ENCODE measurements around the gene PSMB9. TPM values are rescaled to one million over a fixed set of nuclear protein-coding genes. Genes with fewer than 3 reads are reported as not detected.

Gene PSMB9
- total RNA-seq, 1 donor: 10.8 TPM

- H3K4me3 ChIP-seq (ENCODE audit: low read depth, low read length): no peak within 1 kb of the TSS
- DNase-seq (ENCODE audit: low read depth): peak; percentile 4
- no peak for TF ChIP-seq CTCF (IDR thresholded peaks at IDR 0.05; ENCODE audit: insufficient read depth, low read length)
These were observed 37.2 kb upstream of the PSMB9 start, which contains the start of gene HLA-DOB for GRCh38 chr6:32816746-32817204. HLA-DOB (minus strand) TSS chr6:32817002; CDS start chr6:32816951, 51 bp downstream.

- no peak overlapping the region for H3K4me3 ChIP-seq (ENCODE audit: low read depth, low read length)
- TF ChIP-seq CTCF (IDR thresholded peaks at IDR 0.05; ENCODE audit: insufficient read depth, low read length): no peak
- no peak for DNase-seq (ENCODE audit: low read depth)
These were observed 35.1 kb upstream of the PSMB9 start for GRCh38 chr6:32818867-32819266.

DNA sequence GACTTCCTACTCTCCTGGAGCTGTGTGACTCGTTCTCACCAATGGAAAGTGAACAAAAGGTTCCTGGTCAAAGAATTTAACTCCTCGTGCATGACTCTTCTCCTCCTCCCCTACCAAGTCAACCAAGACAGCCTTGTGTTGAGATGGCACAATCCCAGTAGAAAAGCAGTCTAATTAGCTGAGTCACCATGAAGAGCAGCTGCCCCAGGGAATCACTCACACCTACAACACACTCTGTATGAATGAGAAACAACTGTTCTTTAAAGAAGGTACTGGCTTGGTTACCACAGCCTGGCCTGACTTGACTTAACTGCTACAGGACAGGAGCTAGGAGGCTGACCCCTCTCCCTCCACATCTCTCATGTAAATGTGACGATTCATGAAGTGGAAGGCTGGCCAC is 34.3 kb upstream of the PSMB9 start:
- DNase-seq (ENCODE audit: low read depth): peak; percentile 20
- no peak overlapping the region for H3K4me3 ChIP-seq (ENCODE audit: low read depth, low read length)
- no peak for TF ChIP-seq CTCF (IDR thresholded peaks at IDR 0.05; ENCODE audit: insufficient read depth, low read length)

- no peak overlapping the region for H3K4me3 ChIP-seq (ENCODE audit: low read depth, low read length)
- TF ChIP-seq CTCF (IDR thresholded peaks at IDR 0.05; ENCODE audit: insufficient read depth, low read length): peak; percentile 52
- DNase-seq (ENCODE audit: low read depth): peak; percentile 79
These were observed 28.0 kb upstream of the PSMB9 start for GRCh38 chr6:32825966-32826365.

DNA sequence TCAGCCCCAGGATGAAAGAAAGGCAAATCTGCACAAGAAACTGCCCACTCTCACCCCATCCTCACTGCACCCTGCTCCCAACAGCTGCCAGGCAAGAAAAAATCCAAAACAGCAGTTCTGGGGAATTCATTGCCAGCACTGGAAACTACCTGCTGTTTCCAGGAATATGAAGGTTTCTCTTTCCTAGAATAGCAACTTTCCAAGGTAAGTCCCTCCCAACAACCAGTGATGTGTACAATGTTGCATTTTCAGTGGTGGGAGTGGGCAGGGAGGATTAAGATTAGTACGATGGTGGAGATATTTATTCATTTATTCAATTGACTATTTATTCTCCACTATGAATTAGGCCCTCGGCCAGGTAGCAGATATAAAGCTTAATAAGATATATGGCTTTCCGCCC is 27.0 kb upstream of the PSMB9 start:
- DNase-seq (ENCODE audit: low read depth): no peak
- H3K4me3 ChIP-seq (ENCODE audit: low read depth, low read length): no peak overlapping the region
- TF ChIP-seq CTCF (IDR thresholded peaks at IDR 0.05; ENCODE audit: insufficient read depth, low read length): no peak

GRCh38 chr6:32829495-32829894 is 24.5 kb upstream of the PSMB9 start:
- H3K4me3 ChIP-seq (ENCODE audit: low read depth, low read length): no peak overlapping the region
- no peak for DNase-seq (ENCODE audit: low read depth)
- TF ChIP-seq CTCF (IDR thresholded peaks at IDR 0.05; ENCODE audit: insufficient read depth, low read length): no peak

GRCh38 chr6:32830017-32830416 is 24.0 kb upstream of the PSMB9 start:
- no peak for DNase-seq (ENCODE audit: low read depth)
- H3K4me3 ChIP-seq (ENCODE audit: low read depth, low read length): no peak overlapping the region
- TF ChIP-seq CTCF (IDR thresholded peaks at IDR 0.05; ENCODE audit: insufficient read depth, low read length): no peak
